GM12892 (cell line): ENCODE results near the gene SLBP.

Source experiments
- DNase-seq: peaks from one replicate; pipeline ENCODE4 v3.0.0; 2011; ENCODE audit not compliant: insufficient read length
- FAIRE-seq: peaks from 2 replicates; lab custom pipeline; 2011; peaks lifted over from hg19 to GRCh38; lab: Jason Lieb, UNC
- POLR2A ChIP-seq: IDR thresholded peaks from 2 replicates; pipeline ENCODE4 v1.6.1; 2011; ENCODE audit warnings: low read depth, low read length, control low read depth
- POLR2AphosphoS5 ChIP-seq: IDR thresholded peaks from 2 replicates; pipeline ENCODE4 v1.6.1; 2011; ENCODE audit warnings: low read depth, low read length, control low read depth
- TAF1 ChIP-seq: IDR thresholded peaks from 2 replicates; pipeline ENCODE4 v1.6.1; 2011; ENCODE audit warnings: low read depth, mild to moderate bottlenecking, control low read depth, low read length, borderline replicate concordance

SLBP gene

DNA sequence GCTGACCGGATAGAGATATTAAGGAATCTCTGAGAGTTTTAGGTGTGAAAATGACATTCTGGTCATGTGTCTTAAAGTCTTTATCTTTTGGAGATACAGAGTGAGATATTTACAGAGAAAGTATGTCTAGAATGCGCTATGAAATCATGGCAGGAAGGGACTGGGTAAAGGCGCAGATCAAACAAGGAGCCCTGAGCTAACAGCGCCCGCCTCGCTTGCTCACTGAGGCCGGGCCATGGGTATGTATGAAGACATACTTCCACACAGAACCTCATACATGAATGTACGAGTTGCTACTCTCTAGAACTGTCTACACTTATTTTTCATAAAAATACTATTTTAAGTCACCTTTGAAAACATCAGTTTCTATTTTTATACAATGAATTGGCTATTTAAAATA is 48.0 kb downstream of the SLBP start:
- TF ChIP-seq POLR2A (no peak), TAF1 (no peak), POLR2AphosphoS5 (no peak)
- FAIRE-seq, result no peak
- DNase-seq, result no peak

GRCh38 chr4:1663549-1663948 is 48.6 kb downstream of the SLBP start:
- FAIRE-seq (no peak), DNase-seq (no peak)
- no peak for TF ChIP-seq TAF1
- no peak for TF ChIP-seq POLR2AphosphoS5
- TF ChIP-seq POLR2A, result no peak

DNA sequence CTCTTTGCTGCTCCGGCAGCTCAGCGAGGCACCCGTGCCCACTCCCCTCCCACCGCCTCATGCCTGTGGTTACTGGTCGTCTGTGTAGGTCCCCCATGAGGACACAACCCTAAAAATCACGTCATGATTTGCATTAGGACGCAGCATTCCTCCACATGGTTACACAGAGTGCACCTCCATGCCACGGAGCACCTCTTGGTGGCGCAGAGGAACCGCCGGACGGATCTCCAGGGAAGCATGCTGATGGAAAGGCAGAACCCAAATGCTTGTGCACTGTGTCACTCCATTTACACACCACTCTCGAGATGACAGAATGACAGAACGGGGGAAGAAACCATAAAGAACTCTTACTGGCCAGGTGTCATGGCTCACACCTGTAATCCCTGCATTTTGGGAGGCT is 50.4 kb downstream of the SLBP start:
- TF ChIP-seq POLR2AphosphoS5, result no peak
- no peak for TF ChIP-seq TAF1
- TF ChIP-seq POLR2A, result no peak
- no peak for FAIRE-seq
- DNase-seq, result no peak

- DNase-seq, result no peak
- no peak for TF ChIP-seq POLR2A
- TF ChIP-seq POLR2AphosphoS5, result no peak
- no peak for TF ChIP-seq TAF1
- no peak for FAIRE-seq
Measured at GRCh38 chr4:1660948-1661677, 51.0 kb downstream of the SLBP start.

DNA sequence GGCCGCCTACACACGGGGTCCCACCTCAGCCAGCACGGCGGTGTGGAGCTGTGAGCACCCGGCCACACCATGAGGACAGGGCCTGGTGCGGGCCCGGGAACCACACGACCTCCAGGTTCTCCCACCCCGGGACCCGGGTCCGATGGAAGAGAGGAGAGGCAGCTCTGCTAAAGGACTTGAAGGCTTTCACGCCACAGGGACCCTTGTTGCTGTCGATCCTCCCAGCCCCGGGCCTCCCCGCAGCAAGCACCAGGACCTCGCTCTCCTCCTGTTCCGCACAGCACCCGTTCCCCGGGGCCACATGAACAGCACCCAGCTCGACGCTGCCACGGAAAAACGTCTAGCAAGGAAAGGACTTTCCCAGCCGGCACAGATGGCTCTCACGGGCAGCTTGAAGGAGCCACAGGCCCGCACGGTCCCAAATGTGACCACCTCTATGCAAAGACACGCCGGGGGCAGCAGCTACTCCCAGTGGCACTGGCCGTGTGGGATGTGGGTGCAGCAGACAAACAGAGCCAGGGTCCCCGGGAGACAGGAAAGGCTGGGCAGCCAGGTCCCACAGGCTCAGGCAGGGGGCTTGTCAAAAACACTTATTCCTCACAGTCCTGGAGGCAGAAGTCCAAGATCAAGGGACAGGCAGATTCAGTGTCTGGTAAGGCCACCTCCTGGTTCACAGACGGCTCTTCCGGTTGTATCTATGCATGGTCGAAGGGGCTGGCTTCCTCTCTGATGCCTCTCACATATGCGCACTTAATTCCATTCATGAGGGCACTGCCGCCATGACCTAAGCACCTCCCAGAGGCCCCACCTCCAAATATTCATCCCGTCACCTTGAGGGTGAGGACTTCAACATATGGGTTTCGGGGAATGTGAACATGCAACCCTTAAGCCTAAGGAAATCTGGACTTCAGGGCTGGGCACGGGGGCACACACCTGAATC is 52.7 kb downstream of the SLBP start:
- FAIRE-seq (no peak), DNase-seq (no peak)
- no peak for TF ChIP-seq POLR2A
- no peak for TF ChIP-seq TAF1
- TF ChIP-seq POLR2AphosphoS5, result no peak

GRCh38 chr4:1658581-1658980 is 53.5 kb downstream of the SLBP start:
- FAIRE-seq, result no peak
- DNase-seq, result no peak
- TF ChIP-seq POLR2AphosphoS5, result no peak
- TF ChIP-seq TAF1, result no peak
- TF ChIP-seq POLR2A, result no peak

- no peak for DNase-seq
- TF ChIP-seq POLR2A, result no peak
- no peak for TF ChIP-seq POLR2AphosphoS5
- no peak for TF ChIP-seq TAF1
- no peak for FAIRE-seq
Measured at GRCh38 chr4:1658146-1658545, 54.0 kb downstream of the SLBP start.

DNA sequence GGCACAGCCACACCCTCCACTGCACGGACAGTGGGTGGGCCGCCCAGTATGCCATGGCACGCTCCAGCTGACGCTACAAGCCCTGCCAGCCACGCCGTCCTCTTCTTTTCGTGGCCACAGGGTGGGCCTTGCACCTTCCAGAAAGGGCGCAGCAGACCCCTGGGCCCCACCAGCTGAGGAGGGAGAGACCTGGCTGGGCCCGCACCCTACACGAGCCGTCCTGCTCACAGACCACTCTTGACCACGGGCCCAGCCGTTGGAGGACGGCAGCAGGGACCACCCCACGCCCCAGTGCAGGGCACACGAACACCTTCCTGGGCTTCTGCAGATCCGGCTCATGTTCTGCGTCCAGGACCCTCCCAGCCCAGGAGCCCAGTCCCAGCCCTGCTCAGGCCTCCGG is 55.1 kb downstream of the SLBP start:
- DNase-seq (no peak), FAIRE-seq (no peak)
- TF ChIP-seq POLR2A (no peak), TAF1 (no peak), POLR2AphosphoS5 (no peak)

- no peak for TF ChIP-seq POLR2A
- no peak for TF ChIP-seq TAF1
- TF ChIP-seq POLR2AphosphoS5, result no peak
- no peak for FAIRE-seq
- no peak for DNase-seq
Measured at GRCh38 chr4:1656132-1656531, 56.0 kb downstream of the SLBP start.

- FAIRE-seq, result no peak
- TF ChIP-seq POLR2AphosphoS5, result no peak
- no peak for TF ChIP-seq TAF1
- TF ChIP-seq POLR2A, result no peak
- DNase-seq, result no peak
Measured at GRCh38 chr4:1655676-1656075, 56.4 kb downstream of the SLBP start.

GRCh38 chr4:1655081-1655480 is 57.0 kb downstream of the SLBP start:
- FAIRE-seq (no peak), DNase-seq (no peak)
- TF ChIP-seq TAF1 (no peak), POLR2A (no peak), POLR2AphosphoS5 (no peak)
